Measurements from ENCODE around the gene RIT1.

DNA sequence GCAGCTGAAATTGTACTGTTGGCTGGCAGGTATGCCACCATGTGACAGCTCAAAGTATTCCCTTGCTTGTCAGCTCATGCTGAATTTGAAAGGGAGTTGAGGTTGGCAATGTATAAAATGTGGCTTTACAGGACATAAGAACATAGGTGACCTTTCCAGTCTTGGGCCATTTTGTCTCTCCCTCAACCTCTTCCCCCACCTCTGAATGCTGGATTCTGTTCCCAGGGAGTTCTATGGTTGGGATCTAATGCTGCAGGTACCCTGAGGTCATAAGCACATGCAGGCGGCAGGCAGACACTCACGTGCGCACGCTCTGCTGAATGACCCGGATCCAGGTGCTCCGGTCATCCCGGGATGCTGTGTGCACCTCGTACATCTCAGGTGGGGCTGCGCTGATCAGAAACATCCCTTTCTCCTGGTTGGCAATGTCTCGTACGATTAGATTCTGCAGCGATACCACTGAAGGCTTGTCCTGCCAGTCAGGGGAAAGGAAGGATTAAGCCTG is 46.3 kb upstream of the RIT1 start:
- no peak for TF ChIP-seq EZH2phosphoT487 (IDR thresholded peaks at IDR 0.05; ENCODE audit: borderline replicate concordance)
- TF ChIP-seq, protein P1, sequence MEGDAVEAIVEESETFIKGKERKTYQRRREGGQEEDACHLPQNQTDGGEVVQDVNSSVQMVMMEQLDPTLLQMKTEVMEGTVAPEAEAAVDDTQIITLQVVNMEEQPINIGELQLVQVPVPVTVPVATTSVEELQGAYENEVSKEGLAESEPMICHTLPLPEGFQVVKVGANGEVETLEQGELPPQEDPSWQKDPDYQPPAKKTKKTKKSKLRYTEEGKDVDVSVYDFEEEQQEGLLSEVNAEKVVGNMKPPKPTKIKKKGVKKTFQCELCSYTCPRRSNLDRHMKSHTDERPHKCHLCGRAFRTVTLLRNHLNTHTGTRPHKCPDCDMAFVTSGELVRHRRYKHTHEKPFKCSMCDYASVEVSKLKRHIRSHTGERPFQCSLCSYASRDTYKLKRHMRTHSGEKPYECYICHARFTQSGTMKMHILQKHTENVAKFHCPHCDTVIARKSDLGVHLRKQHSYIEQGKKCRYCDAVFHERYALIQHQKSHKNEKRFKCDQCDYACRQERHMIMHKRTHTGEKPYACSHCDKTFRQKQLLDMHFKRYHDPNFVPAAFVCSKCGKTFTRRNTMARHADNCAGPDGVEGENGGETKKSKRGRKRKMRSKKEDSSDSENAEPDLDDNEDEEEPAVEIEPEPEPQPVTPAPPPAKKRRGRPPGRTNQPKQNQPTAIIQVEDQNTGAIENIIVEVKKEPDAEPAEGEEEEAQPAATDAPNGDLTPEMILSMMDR (conservative IDR thresholded peaks at IDR 0.05; ENCODE audit: low read length), result no peak
